ENCODE results near the gene FBXO9.

The FBXO9 gene

GRCh38 chr6:53065266-53066076 lies at the start of gene FBXO9:
Gene FBXO9 (plus strand): TSS chr6:53065404. CDS start chr6:53065790, 386 bp downstream.
- peak in 1 of 2 experiments; percentile 84 for DNase-seq

GRCh38 chr6:53015486-53015885 lies 49.7 kb upstream of the FBXO9 start:
- no peak for DNase-seq

DNA sequence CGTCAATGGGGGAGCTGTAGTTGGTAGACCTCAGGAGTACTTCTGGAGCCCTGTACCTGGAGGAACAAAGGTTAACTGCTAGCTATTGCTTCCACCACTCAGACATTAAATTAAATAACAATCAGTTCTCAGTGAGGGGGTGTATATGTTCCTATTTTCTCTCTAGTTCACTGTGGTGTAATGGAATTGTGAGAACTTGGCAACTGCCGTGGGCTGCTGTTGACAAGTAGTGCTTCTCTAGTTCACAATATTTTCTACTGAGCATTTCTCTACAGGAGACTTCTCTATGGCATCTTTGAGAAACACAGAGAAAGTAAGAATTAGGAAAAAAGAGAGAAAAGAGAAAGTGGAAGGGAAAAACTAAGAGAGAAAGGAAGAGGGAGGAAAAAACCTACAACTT lies 46.8 kb upstream of the FBXO9 start:
- DNase-seq: no peak

DNA sequence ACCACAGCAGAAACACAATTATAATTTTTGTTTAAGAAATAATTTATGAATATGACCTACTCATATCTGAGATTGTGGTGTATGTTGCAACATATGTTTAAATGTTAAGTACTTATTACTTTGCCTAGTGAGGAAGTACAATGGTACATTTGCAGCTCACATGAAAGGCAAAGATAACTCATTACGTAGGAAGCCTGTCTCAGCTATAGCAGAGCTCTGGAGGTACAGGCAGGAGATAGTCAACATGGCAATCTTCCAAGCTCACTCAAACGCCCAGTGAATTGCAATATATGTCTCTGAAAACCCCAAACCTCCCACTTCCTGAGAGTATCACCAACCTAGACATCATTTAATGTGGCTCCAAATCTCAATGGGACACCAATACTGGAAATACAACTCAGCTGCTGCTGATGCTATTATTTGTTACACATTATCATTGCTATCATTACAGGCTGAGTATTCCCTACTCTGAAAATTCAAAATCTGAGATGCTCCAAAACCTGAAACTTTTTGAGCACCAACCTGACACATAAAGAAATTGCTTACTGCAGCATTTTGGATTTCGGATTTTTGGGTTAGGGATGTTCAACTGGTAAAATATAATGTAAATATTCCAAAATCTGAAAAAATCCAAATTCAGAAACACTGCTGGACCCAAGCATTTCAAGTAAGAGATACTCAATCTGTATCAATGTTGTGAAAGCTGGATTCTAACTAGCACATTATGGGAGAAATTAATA lies 45.0 kb upstream of the FBXO9 start:
- DNase-seq: no peak

DNA sequence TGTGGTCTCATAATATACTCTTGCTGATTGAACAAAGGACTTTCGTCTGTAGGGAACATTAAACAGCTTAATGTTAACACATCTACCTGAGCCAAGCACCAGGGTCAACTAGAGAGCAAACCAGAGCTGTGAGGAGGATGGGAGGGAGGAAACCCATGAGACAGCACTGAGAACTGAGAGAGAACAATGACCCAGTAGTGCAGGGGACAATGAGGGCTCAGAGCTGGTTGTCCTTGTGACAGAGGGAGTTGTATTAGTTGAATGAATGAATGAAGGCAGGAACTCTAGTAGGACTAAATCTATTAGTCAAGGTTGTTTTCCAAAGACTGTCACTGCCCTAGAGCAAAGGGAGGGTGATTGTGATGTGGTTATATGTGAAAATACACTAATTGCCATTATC lies 41.9 kb upstream of the FBXO9 start:
- DNase-seq: no peak

GRCh38 chr6:53026526-53026925 lies 38.7 kb upstream of the FBXO9 start:
- DNase-seq: no peak

DNA sequence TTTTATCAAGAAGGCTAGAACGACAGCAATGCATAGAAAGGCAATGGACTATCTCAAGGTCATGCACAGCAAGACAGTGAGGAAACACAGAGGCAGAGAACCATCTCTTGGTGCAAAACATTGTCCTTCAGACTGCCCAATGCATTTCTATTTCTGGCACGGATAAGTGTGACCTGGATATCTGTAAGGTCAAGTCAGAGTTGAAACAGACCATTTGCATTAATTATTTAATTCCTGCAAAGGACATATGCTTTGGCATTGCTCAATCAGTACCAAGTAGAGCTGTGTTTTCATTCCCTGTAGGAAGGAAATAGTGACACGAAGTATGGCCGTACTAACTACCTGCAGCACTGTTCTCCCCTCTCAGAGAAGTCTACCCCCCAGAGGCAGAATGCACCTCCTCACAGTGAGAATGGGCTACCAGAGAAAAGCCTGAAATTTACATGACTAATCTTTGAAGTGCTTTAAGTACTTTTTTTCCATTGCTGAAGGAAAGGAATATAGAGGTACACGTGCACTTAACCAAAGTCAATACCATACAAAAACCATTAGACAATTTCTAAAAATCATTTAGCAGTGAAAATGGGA lies 38.0 kb upstream of the FBXO9 start:
- DNase-seq: no peak

- DNase-seq: no peak
These were observed 36.7 kb upstream of the FBXO9 start for GRCh38 chr6:53028467-53028866.

DNA sequence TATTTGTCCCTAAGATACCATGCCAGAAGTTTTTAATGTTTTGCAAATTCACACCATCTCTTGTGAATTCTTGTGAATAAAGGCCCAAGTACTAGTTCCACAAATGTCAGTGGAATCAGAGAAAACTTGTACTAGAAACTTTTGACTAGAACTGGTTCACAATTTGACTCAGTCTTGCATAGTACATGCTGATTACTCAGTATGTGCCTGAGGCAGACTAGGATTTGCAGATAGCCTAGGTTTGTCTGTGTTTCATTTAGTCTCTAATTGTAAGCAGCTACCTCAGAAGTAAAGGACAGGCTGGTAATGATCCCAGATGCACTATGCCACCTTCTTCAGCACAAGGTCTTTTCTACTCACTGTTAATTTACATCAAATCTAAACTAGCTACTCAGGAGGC lies 35.9 kb upstream of the FBXO9 start:
- no peak for DNase-seq

- DNase-seq: no peak
These were observed 35.4 kb upstream of the FBXO9 start for GRCh38 chr6:53029761-53030160.

DNA sequence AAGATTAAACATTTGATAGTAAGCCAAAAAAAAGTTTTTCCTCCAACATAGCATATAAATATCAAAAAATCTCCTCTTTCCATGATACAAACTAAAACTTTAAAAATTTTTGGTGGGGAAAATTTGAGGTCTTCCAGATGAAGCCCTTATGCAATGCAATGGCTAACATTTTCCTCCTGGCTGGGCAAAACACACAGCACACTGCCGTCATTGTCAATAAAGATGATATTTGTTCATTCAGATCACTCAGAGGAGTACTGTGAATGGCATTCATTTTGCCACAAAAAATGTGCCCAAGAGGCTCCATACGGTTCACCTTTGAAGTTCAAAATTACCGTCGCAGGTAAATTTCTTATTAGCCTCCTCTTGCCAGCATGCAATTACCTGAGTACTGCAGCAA lies 33.9 kb upstream of the FBXO9 start:
- DNase-seq: no peak

DNA sequence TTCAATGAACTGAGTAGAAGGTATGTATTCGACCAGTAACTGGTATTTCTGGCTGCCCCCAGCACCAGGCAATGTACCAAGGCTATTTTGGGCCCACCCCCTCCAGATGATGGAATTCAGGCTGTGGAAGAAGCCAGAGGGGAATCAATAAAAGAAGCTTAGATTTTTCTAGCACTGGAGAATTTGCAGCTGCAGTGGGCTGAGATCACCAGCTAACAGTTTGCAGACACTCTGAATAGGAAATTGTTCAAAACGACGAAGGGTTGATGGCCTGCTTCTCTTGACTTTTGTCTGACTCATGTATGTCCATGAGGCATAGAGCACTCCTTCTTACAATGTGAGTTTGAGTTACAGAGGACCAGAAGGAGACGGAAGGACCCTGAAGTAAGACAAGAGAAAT lies 32.4 kb upstream of the FBXO9 start:
- DNase-seq: no peak

DNA sequence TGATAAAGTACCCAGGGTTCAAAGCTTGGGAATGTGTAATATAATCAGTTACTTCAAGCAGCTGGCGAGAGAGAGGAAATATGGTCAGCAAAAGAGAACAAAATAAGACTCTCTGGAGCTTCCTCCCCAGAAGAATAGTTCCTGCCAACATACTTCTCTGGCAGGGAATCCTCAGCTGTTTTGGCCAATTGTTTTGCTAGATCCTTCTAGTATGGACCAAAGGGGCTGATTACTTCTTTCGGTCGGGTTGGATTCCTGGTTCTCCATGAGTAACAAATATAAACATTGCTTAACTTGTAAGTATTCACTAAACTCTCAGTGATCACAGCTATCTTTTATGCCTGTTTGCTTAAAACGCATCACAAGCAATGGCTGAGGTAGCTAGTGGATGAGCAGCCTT lies 31.4 kb upstream of the FBXO9 start:
- DNase-seq: no peak

GRCh38 chr6:53035549-53036213 lies 29.5 kb upstream of the FBXO9 start:
- no peak for DNase-seq

GRCh38 chr6:53038141-53038540 lies 27.1 kb upstream of the FBXO9 start:
- DNase-seq: no peak

DNA sequence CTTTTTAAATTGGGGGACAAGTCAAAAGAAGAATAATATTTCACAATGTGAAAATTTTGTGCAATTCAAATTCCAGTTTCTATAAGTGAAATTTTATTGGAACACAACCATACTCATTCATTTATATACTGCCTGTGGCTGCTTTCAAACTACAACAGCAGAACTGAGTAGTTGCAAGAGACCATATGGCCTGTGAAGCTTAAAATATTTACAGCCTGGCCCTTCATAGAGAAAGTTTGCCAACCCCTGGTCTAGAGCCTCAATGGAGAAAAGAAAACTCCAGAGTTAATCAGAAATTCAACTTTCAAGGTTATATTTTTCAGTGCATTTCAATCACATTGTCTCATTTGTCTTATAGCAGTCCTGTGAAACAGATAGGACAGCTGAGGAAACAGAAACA lies 26.6 kb upstream of the FBXO9 start:
- no peak for DNase-seq

GRCh38 chr6:53041356-53041755 lies 23.8 kb upstream of the FBXO9 start:
- DNase-seq: no peak

DNA sequence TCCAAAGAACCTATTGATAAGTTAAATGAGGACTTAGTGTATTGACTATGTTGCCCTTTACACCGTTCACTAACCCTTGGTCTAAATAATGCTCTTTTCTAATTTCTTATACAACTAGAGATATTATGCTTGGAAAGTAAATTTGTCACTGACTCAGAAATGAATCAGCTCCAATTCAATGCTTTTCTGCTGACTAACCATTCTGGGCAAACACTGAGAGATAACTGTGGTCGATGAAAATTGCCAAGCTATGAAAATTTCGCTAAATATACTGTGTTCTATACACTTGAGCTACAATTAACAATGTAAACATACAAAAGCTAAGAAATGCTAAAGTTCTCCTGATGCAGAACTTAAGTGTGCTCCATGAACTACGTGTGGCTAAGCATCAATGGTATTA lies 23.1 kb upstream of the FBXO9 start:
- no peak for DNase-seq

GRCh38 chr6:53043581-53043980 lies 21.6 kb upstream of the FBXO9 start:
- DNase-seq: no peak

DNA sequence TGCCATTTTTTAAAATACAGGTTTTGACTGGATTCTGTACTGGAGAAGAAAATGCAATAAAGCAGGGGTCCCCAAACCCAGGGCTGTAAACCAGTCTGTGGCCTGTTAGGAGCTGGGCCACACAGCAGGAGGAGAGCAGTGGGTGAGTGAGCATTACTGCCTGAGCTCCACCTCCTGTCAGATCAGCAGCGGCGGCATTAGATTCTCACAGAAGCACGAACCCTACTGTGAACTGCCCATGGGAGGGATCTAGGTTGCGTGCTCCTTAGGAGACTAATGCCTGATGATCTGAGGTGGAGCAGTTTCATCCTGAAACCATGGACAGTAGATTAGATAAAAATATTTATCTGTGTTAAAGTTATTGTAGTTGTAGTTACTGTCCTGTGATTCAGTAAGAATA lies 21.1 kb upstream of the FBXO9 start:
- DNase-seq: no peak

- no peak for DNase-seq
These were observed 20.6 kb upstream of the FBXO9 start for GRCh38 chr6:53044572-53044971.

DNA sequence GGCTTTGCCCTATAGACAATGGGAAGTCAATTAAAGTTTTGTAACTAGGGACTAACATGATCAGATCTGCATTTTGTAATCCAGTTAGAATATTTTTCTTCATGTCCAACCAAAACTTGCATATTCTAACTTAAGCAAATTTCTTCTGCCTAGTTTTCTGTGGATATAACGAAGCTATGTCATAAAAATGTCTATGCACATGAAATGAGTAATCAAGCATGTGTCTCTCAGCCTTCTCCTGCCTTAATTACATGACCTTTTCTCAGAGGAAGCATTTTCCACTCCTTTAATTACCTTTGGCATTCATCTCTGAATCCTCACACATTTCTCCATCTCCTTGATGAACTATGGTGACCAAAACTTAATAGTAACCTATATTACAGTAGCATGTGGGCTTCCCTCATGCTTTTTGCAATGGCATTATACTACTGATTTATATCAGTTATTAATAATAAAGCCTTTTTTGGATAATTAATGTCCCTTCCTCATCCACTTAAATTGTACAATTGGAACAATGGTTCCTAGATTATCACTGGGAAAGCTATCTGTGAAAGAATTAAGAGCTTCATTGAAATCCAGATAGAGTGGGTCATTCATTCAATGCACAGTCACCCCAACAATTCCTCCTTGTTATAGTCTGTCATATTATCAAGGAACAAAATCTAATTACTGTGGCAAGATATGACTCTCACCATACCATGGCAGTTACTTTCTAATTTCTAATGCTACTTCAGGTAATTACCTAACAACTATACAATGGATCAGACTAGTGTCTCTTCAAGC lies 19.1 kb upstream of the FBXO9 start:
- no peak for DNase-seq

All from activated T-cell treated with anti-CD3 and anti-CD28 coated beads, Interleukin-2, amount 50 U/mL, for 48 hours (primary cell).